Lower lobe of right lung (tissue), 2 donors: ENCODE measurements around the gene PSMC6. TPM values are rescaled to one million over a fixed set of nuclear protein-coding genes. Genes with fewer than 3 reads are reported as not detected.

Source experiments
- ATAC-seq, 2 donors: fragments of 200-7000 bp; cut with Tn5 transposase; one replicate each; pipeline ENCODE4 v1.9.1; 2020 to 2022; ENCODE audit warnings: mild to moderate bottlenecking in 2 of 2, moderate library complexity in 2 of 2
- DNase-seq: peaks from one replicate; pipeline ENCODE4 v3.0.0-alpha.2; 2020
- H3K27ac ChIP-seq: fragments of 200-600 bp; one replicate; pipeline ENCODE4 v1.8.0; 2022
- H3K27me3 ChIP-seq: fragments of 200-600 bp; one replicate; pipeline ENCODE4 v1.8.0; 2022; ENCODE audit warnings: low read depth
- H3K36me3 ChIP-seq: fragments of 200-600 bp; one replicate; pipeline ENCODE4 v1.8.0; 2022; ENCODE audit warnings: mild to moderate bottlenecking
- H3K4me1 ChIP-seq: fragments of 200-600 bp; one replicate; pipeline ENCODE4 v1.8.0; 2022
- H3K4me3 ChIP-seq: fragments of 200-600 bp; one replicate; pipeline ENCODE4 v1.8.0; 2022; ENCODE audit warnings: mild to moderate bottlenecking
- H3K9me3 ChIP-seq: fragments of 200-600 bp; one replicate; pipeline ENCODE4 v1.8.0; 2022
- intact Hi-C: fragments of 100-400 bp; cut with DNase I; formaldehyde crosslinking; loops from one replicate; pipeline ENCODE4 v1.11.0; 2022
- total RNA-seq: library from RNA; stranded (reverse); fragmentation: NEBNext Ultra II Directional; extraction: Animal tissue kit (Norgen Biotek cat#: 25700); gene quantifications from one replicate; pipeline ENCODE4 v1.2.1, GENCODE V29; 2021
- TF ChIP-seq, protein P1 (sequence below): fragments of 200-600 bp; IDR thresholded peaks from one replicate; pipeline ENCODE4 v1.8.0; 2022; ENCODE audit warnings: antibody characterized with exemption, mild to moderate bottlenecking
- donor health status: DM: no; HTN: yes; CAD: no; lungs with severe emphysema.

The PSMC6 gene
- total RNA-seq, 1 donor from 2014 or later: 68.8 TPM

DNA sequence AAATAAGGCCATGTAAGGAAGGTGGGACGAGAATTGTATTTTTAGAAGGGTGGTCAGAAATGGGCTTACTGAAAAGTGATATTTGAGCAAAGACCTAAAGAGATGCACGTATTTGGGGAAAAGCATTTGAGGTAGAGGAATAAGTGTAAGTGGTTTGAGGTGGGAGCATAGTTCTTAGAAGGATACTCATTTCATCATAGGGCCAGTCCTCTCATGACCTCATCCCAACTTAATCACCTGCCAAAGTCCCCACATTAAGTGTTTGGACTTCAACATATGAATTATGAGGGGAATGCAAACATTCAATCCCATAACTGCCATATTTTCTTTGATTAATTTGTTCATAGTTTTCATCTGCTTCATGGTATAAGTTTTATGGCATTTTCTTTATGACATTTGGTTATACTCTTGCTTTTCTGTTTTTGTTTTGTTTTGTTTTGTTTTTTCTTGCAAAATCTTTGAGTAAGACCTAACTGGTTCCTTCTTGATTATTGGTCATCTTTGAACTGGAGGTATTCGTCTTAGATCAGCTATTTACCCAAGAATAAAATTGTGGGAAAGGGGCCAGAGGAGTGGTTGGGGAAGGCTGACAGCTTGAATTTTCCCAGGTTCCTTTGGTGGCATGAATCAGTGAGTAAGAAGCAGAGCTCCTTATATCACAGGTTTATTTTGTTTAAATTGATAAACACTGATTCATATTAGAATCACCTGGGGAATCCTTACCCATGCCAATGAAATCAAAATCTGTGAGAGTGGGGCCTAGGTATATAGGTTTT, 60.2 kb downstream of the PSMC6 start:
- Histone ChIP-seq H3K27ac (no peak overlapping the region), H3K36me3 (peaks cover 70% of the 10 kb centered on the region), H3K4me1 (no peaks in the 10 kb centered on the region), H3K9me3 (no peaks in the 10 kb centered on the region), H3K27me3 (no peaks in the 10 kb centered on the region), H3K4me3 (no peak overlapping the region)
- ATAC-seq: no peak
- DNase-seq: no peak
- TF ChIP-seq, protein P1, sequence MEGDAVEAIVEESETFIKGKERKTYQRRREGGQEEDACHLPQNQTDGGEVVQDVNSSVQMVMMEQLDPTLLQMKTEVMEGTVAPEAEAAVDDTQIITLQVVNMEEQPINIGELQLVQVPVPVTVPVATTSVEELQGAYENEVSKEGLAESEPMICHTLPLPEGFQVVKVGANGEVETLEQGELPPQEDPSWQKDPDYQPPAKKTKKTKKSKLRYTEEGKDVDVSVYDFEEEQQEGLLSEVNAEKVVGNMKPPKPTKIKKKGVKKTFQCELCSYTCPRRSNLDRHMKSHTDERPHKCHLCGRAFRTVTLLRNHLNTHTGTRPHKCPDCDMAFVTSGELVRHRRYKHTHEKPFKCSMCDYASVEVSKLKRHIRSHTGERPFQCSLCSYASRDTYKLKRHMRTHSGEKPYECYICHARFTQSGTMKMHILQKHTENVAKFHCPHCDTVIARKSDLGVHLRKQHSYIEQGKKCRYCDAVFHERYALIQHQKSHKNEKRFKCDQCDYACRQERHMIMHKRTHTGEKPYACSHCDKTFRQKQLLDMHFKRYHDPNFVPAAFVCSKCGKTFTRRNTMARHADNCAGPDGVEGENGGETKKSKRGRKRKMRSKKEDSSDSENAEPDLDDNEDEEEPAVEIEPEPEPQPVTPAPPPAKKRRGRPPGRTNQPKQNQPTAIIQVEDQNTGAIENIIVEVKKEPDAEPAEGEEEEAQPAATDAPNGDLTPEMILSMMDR: no peak
- intact Hi-C loops: no loop called here

DNA sequence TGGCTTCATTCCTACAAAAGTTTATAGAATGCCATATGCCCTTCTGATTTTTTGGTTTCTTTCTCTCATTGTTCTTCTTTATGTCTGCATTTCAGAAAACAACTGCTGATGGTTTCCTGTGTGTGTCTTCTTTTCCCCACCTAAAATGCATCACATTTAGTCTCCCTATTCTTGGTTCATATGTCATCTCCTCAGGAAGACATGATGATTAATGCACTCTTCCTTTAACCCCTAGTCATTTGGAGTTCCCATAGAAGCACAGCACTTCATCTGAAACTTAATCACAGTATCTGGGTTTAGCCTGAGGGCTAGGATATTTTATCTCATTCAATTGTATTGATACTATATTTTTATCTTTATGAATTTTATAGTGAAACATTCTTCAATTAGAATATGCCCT, 62.9 kb downstream of the PSMC6 start:
- Histone ChIP-seq H3K27ac (no peak overlapping the region), H3K36me3 (peaks cover 62% of the 10 kb centered on the region), H3K27me3 (no peaks in the 10 kb centered on the region), H3K9me3 (no peaks in the 10 kb centered on the region), H3K4me3 (no peak overlapping the region), H3K4me1 (no peaks in the 10 kb centered on the region)
- intact Hi-C loops: no loop called here
- ATAC-seq: no peak
- TF ChIP-seq, protein P1: no peak
- DNase-seq: no peak

DNA sequence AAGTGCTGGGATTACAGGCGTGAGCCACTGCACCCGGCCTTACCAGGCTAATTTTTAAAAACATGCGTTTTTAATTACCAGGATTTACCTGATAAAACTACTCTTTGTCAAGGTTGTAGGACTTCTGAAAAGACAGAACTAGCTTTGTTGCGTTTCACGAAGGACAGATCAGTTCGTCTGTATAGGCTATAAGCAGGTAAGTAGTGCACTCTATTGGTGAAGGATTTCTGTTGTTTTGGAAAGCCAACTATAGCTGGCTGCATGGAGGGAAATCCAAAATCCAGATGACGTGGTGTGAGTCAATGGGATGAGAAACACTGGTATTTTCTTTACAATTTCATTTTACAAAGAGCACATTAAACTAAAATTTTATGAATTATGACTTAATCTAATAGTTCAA, 69.8 kb downstream of the PSMC6 start:
- no peak overlapping the region for H3K27ac ChIP-seq
- TF ChIP-seq, protein P1: no peak
- no peak overlapping the region for H3K4me3 ChIP-seq
- intact Hi-C loops: no loop called here
- DNase-seq (no peak), ATAC-seq (no peak)
- H3K9me3 ChIP-seq: no peaks in the 10 kb centered on the region
- H3K36me3 ChIP-seq: peaks cover 68% of the 10 kb centered on the region
- H3K4me1 ChIP-seq: no peaks in the 10 kb centered on the region
- H3K27me3 ChIP-seq: no peaks in the 10 kb centered on the region

Other genes starting within 250 kb of the PSMC6 start
- gene TXNDC16, start 154.7 kb upstream of the PSMC6 start, total RNA-seq: 8.2 TPM
- gene GPR137C, start 154.4 kb upstream of the PSMC6 start, total RNA-seq: 0.97 TPM
- 41.9 TPM for gene ERO1A, start 11.6 kb upstream of the PSMC6 start, total RNA-seq
- 11.4 TPM for gene STYX, start 23.0 kb downstream of the PSMC6 start, total RNA-seq
- gene GNPNAT1, start 84.4 kb downstream of the PSMC6 start, total RNA-seq: 9.5 TPM
- 86.0 TPM for gene FERMT2, start 243.8 kb downstream of the PSMC6 start, total RNA-seq